Body of pancreas (tissue), 4 donors: ENCODE results near the gene DYRK1A. TPM values are rescaled to one million over a fixed set of nuclear protein-coding genes. Genes with fewer than 3 reads are reported as not detected.

Experiments
- ATAC-seq: fragments of 150-250 bp; one replicate; pipeline ENCODE4 v1.9.1; 2016
- DNase-seq, 4 donors: peaks; one replicate each; pipeline ENCODE4 v3.0.0-alpha.2; 2019
- H3K27ac ChIP-seq, 4 donors: fragments of 200-600 bp; sonication (generic); 1 replicate in 3 of 4; 2 replicates in 1 of 4; pipeline versions ENCODE4 v1.5.1 to v1.6.1; 2016 to 2019; ENCODE audit warnings: mild to moderate bottlenecking in 1 of 4, mixed read lengths in 1 of 4, moderate library complexity in 1 of 4
- H3K27me3 ChIP-seq, 2 donors: fragments of 200-600 bp; sonication (generic); one replicate each; pipeline ENCODE4 v1.6.0; 2016; ENCODE audit warnings: mild to moderate bottlenecking in 1 of 2
- H3K36me3 ChIP-seq, 2 donors: fragments of 200-600 bp; sonication (generic); replicated peaks in 1 of 2; 2 replicates each; pipeline ENCODE4 v1.5.1; 2016; ENCODE audit warnings: low read depth in 2 of 2; ENCODE audit not compliant: insufficient read depth in 1 of 2
- H3K4me1 ChIP-seq: fragments of 200-600 bp; sonication (generic); one replicate; pipeline ENCODE4 v1.6.0; 2016
- H3K4me3 ChIP-seq, 2 donors: fragments of 200-600 bp; sonication (generic); 1 replicate in 1 of 2; 2 replicates in 1 of 2; pipeline ENCODE4 v1.5.1; 2016 to 2019
- H3K9me3 ChIP-seq, 3 donors: fragments of 200-600 bp; sonication (generic); 1 replicate in 2 of 3; 2 replicates in 1 of 3; pipeline ENCODE4 v1.5.1; 2016
- POLR2A ChIP-seq, 3 donors: fragments of 450-650 bp; IDR thresholded peaks; one replicate each; pipeline ENCODE4 v1.6.1; 2016; ENCODE audit warnings: antibody characterized with exemption in 3 of 3, mild to moderate bottlenecking in 2 of 3
- WGBS, 2 donors: methylation state at CpG; one replicate each; pipeline ENCODE4 v1.1.5; 2017; 5-methylcytosine and 5-hydroxymethylcytosine counted together
- intact Hi-C: fragments of 100-400 bp; cut with DNase I; formaldehyde crosslinking; loops from one replicate; pipeline ENCODE4 v1.15.1; 2023
- total RNA-seq, 2 donors: library from RNA; depleted of rRNA; stranded (reverse); fragments of >200 nt; gene quantifications; one replicate each; pipeline ENCODE4 v1.1.0, GENCODE V29; 2016
- TF ChIP-seq, protein P1 (sequence below), 7 experiments: fragments of 450-650 bp in 4 of 7; fragments of 200-600 bp in 3 of 7; sonication (generic) in 3 of 7; IDR thresholded peaks; one replicate each; pipeline ENCODE4 v1.5.1; 2016 to 2019; ENCODE audit warnings: antibody characterized with exemption in 7 of 7

Gene DYRK1A
- total RNA-seq, 2 donors from 2014 or later: 42.5 to 44.1 TPM

GRCh38 chr21:37414292-37415253, 48.0 kb downstream of the DYRK1A start:
- H3K4me3 ChIP-seq: no peak overlapping the region
- H3K36me3 ChIP-seq: no peaks in the 10 kb centered on the region
- TF ChIP-seq, protein P1, sequence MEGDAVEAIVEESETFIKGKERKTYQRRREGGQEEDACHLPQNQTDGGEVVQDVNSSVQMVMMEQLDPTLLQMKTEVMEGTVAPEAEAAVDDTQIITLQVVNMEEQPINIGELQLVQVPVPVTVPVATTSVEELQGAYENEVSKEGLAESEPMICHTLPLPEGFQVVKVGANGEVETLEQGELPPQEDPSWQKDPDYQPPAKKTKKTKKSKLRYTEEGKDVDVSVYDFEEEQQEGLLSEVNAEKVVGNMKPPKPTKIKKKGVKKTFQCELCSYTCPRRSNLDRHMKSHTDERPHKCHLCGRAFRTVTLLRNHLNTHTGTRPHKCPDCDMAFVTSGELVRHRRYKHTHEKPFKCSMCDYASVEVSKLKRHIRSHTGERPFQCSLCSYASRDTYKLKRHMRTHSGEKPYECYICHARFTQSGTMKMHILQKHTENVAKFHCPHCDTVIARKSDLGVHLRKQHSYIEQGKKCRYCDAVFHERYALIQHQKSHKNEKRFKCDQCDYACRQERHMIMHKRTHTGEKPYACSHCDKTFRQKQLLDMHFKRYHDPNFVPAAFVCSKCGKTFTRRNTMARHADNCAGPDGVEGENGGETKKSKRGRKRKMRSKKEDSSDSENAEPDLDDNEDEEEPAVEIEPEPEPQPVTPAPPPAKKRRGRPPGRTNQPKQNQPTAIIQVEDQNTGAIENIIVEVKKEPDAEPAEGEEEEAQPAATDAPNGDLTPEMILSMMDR (IDR thresholded peaks at IDR 0.05): no peak
- no peak for TF ChIP-seq POLR2A (IDR thresholded peaks at IDR 0.05)
- intact Hi-C loops: no loop called here
- H3K27me3 ChIP-seq: no peaks in the 10 kb centered on the region
- DNase-seq (no peak), ATAC-seq (no peak)
- peaks cover 50% of the 10 kb centered on the region for H3K4me1 ChIP-seq
- WGBS, 2 donors: 75% methylated on average over 5 of the region's 5 CpGs
- no peaks in the 10 kb centered on the region for H3K9me3 ChIP-seq
- peak overlapping the region in 1 of 4 donors; percentile 2 for H3K27ac ChIP-seq

DNA sequence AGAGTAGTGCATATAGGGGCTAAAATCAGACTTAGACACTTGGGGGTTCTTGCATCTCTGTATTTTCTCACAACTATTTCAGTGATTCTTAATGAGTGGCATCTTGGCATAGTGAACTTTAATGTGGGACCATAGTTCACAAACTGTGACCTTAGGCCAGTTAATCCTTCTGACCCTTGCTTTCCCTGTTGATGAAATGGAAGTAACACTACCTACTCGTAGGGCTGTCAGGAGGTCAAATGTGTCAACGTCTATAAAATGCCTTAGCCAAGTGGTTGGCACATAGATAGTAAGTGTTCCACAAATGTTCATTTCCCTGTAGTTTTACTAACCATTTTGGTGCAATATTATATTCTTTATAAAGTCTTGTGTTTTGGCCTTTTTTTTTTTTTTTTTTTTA, 49.4 kb downstream of the DYRK1A start:
- WGBS, 2 donors: 31 to 44% methylated on average over 2 of the region's 2 CpGs
- Histone ChIP-seq H3K27me3 (no peaks in the 10 kb centered on the region), H3K27ac (no peak overlapping the region), H3K4me3 (no peak overlapping the region), H3K36me3 (no peaks in the 10 kb centered on the region), H3K9me3 (no peaks in the 10 kb centered on the region), H3K4me1 (peaks cover 52% of the 10 kb centered on the region)
- ATAC-seq: no peak
- no peak for TF ChIP-seq POLR2A (IDR thresholded peaks at IDR 0.05)
- TF ChIP-seq, protein P1 (IDR thresholded peaks at IDR 0.05): no peak
- intact Hi-C loops: no loop called here
- DNase-seq: no peak

- Histone ChIP-seq H3K4me1 (peaks cover 42% of the 10 kb centered on the region), H3K36me3 (no peaks in the 10 kb centered on the region), H3K9me3 (no peaks in the 10 kb centered on the region), H3K4me3 (no peak overlapping the region), H3K27ac (no peak overlapping the region), H3K27me3 (no peaks in the 10 kb centered on the region)
- DNase-seq (no peak), ATAC-seq (no peak)
- TF ChIP-seq POLR2A (IDR thresholded peaks at IDR 0.05): no peak
- TF ChIP-seq, protein P1 (IDR thresholded peaks at IDR 0.05): no peak
- intact Hi-C loops: no loop called here
- WGBS, 2 donors: 90 to 100% methylated on average over 2 of the region's 2 CpGs
Observed at GRCh38 chr21:37416914-37417313, 50.3 kb downstream of the DYRK1A start.

- Histone ChIP-seq H3K36me3 (no peaks in the 10 kb centered on the region), H3K27me3 (no peaks in the 10 kb centered on the region), H3K9me3 (no peaks in the 10 kb centered on the region), H3K27ac (no peak overlapping the region), H3K4me1 (peaks cover 35% of the 10 kb centered on the region), H3K4me3 (no peak overlapping the region)
- WGBS, 2 donors: 90 to 94% methylated on average over 3 of the region's 3 CpGs
- intact Hi-C loops: no loop called here
- TF ChIP-seq, protein P1 (IDR thresholded peaks at IDR 0.05): no peak
- TF ChIP-seq POLR2A (IDR thresholded peaks at IDR 0.05): no peak
- ATAC-seq: no peak
- no peak for DNase-seq
Observed at GRCh38 chr21:37419228-37419906, 52.8 kb downstream of the DYRK1A start.
